HEK293 (cell line): ENCODE results near the gene KRT74.

Experiments
- CTCF ChIP-seq: fragments of 450-650 bp; formaldehyde crosslinking; IDR thresholded peaks from 2 replicates; pipeline ENCODE4 v1.5.1; 2016; ENCODE audit warnings: missing biosample characterization, missing genetic modification characterization
- ELK4 ChIP-seq: IDR thresholded peaks from 2 replicates; pipeline ENCODE4 v1.6.1; 2011; ENCODE audit warnings: mild to moderate bottlenecking, low read depth, low read length, borderline replicate concordance
- PRDM10 ChIP-seq: fragments of 450-650 bp; formaldehyde crosslinking; IDR thresholded peaks from 2 replicates; pipeline ENCODE4 v1.5.1; 2016; ENCODE audit warnings: missing biosample characterization, missing genetic modification characterization
- REPIN1 ChIP-seq: fragments of 450-650 bp; formaldehyde crosslinking; IDR thresholded peaks from 2 replicates; pipeline ENCODE4 v1.5.1; 2017; ENCODE audit warnings: missing biosample characterization, missing genetic modification characterization, low read depth
- REST ChIP-seq: fragments of 450-650 bp; formaldehyde crosslinking; IDR thresholded peaks from 2 replicates; pipeline ENCODE4 v1.5.1; 2016; ENCODE audit warnings: missing biosample characterization, missing genetic modification characterization
- ZBTB1 ChIP-seq: fragments of 450-650 bp; formaldehyde crosslinking; IDR thresholded peaks from 2 replicates; pipeline ENCODE4 v1.5.1; 2016; ENCODE audit warnings: missing biosample characterization, missing genetic modification characterization
- ZNF10 ChIP-seq: fragments of 450-650 bp; formaldehyde crosslinking; IDR thresholded peaks from 2 replicates; pipeline ENCODE4 v1.5.1; 2017; ENCODE audit warnings: missing biosample characterization, missing genetic modification characterization
- ZNF138 ChIP-seq: fragments of 450-650 bp; formaldehyde crosslinking; IDR thresholded peaks from 2 replicates; pipeline ENCODE4 v1.5.1; 2016; ENCODE audit warnings: missing biosample characterization, missing genetic modification characterization, borderline replicate concordance
- ZNF280D ChIP-seq: fragments of 450-650 bp; formaldehyde crosslinking; IDR thresholded peaks from 2 replicates; pipeline ENCODE4 v1.5.1; 2016; ENCODE audit warnings: missing biosample characterization, missing genetic modification characterization
- ZNF354C ChIP-seq: fragments of 450-650 bp; formaldehyde crosslinking; IDR thresholded peaks from 2 replicates; pipeline ENCODE4 v1.5.1; 2016; ENCODE audit warnings: missing biosample characterization, missing genetic modification characterization, low read depth, borderline replicate concordance
- ZNF510 ChIP-seq: fragments of 450-650 bp; formaldehyde crosslinking; IDR thresholded peaks from 2 replicates; pipeline ENCODE4 v1.5.1; 2018; ENCODE audit warnings: mild to moderate bottlenecking, missing genetic modification characterization, missing biosample characterization; ENCODE audit not compliant: insufficient replicate concordance
- ZNF530 ChIP-seq: fragments of 450-650 bp; formaldehyde crosslinking; IDR thresholded peaks from 2 replicates; pipeline ENCODE4 v1.5.1; 2016; ENCODE audit warnings: low read depth, missing biosample characterization, missing genetic modification characterization

- TF ChIP-seq ZNF510 (tag by site-specific recombination) (no peak), ZNF530 (tag by site-specific recombination) (no peak), ELK4 (no peak), CTCF (tag by site-specific recombination) (no peak), ZNF280D (tag by site-specific recombination) (no peak), ZNF354C (tag by site-specific recombination) (no peak), REST (tag by site-specific recombination) (no peak), ZNF138 (no peak), REPIN1 (tag by site-specific recombination) (no peak), ZNF10 (no peak), ZBTB1 (tag by site-specific recombination) (no peak), PRDM10 (no peak)
Observed at GRCh38 chr12:52611080-52611468, 37.4 kb upstream of the KRT74 start.
